CD4-positive, alpha-beta T cell treated with Interleukin-1 beta for 1 hour (primary cell): ENCODE data around the gene DCLK2.

Experiments used
- DNase-seq, 2 donors: peaks; one replicate each; pipeline ENCODE4 v3.0.0-alpha.2; 2020 to 2022

DCLK2 gene

GRCh38 chr4:150123087-150123486 lies 44.8 kb downstream of the DCLK2 start:
- no peak for DNase-seq

GRCh38 chr4:150123796-150124677 lies 45.8 kb downstream of the DCLK2 start:
- DNase-seq, result no peak

DNA sequence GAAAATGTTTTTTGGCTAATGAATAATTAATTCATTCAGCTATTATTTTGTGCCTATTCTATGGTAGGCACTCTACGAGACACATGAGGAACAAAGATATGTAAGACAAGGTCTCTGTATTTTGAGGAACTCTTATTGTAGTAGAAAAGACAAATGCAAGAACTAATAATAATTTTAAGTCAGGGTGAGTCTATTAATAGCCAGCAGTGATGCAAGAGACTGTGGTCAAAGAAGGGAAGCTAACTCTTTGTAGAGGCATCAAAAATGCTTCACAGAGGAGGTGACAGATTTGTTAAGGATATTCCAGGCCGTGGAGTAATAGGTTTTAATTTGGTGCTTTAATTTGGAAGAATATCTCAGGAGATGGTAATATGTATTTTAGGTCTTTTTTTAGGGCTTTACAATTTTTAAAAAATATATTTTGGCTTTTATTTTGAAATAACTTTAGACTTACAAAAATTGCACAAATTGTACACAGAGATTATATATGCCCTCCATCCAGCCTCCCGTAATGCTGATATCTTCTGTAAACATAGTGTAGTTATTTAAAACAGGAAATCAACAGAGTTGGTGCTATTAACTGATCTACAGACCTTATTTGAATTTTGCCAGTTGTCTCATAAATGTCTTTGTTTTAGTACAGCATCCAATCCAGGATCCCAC lies 48.1 kb downstream of the DCLK2 start:
- no peak for DNase-seq

DNA sequence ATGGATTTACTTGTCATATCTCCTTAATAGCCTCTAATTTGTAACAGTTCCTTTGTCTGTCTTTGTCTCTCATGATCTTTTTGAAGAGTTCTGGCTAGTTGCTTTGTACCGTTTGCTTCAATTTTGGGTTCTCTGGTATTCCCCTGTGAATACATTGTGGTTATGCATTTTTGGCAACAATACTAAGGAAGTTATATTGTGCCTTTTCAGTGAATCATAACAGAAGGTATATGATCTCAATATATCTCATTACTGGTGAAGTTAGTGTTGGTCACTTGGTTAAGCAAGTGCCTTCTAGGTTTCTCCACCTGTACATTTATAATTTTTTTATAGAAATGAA lies 48.6 kb downstream of the DCLK2 start:
- DNase-seq, result no peak

GRCh38 chr4:150127757-150128156 lies 49.5 kb downstream of the DCLK2 start:
- DNase-seq, result no peak

DNA sequence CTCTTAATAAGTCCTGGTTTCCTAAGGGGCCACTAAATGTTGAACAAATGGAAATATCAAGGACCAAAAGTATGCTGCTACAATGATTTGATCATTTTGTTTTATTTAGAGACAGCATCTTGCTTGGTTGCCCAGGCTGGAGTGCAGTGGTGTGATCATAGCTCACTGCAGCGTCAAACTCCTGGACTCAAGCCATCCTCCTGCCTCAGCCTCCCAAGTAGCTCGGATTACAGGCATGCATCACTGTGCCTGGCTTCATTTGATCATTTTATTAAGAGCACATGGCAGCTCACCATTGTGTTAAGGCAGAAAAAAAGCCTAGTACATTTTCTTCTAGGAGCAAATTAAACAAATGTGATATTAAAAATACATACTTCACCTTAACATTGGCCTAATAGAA lies 52.7 kb downstream of the DCLK2 start:
- DNase-seq, result no peak

- no peak for DNase-seq
Observed at GRCh38 chr4:150131581-150132228, 53.5 kb downstream of the DCLK2 start.

GRCh38 chr4:150133605-150134004 lies 55.4 kb downstream of the DCLK2 start:
- no peak for DNase-seq

- no peak for DNase-seq
Observed at GRCh38 chr4:150135134-150135772, 57.0 kb downstream of the DCLK2 start.

GRCh38 chr4:150136036-150136435 lies 57.8 kb downstream of the DCLK2 start:
- no peak for DNase-seq

DNA sequence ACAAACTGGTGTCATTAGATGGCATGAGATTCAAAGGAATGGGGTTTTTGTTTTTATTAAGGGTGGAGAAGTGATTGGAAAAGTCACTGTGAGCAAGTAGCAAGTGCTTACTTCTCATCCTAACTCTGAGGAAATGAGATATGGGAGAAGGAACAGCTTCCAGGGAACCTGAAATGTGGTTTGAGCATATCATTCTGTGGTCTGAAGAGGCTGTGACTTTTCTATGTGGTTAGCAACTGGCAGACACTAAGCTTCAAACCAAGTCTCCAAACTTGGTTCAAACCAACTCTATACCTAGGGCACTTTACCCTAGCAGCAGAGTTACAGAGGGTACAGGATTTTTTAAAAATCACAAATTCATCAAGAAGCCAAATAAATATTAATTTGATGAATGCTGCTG lies 58.2 kb downstream of the DCLK2 start:
- no peak for DNase-seq

- DNase-seq, result no peak
Observed at GRCh38 chr4:150139297-150139865, 61.1 kb downstream of the DCLK2 start.

DNA sequence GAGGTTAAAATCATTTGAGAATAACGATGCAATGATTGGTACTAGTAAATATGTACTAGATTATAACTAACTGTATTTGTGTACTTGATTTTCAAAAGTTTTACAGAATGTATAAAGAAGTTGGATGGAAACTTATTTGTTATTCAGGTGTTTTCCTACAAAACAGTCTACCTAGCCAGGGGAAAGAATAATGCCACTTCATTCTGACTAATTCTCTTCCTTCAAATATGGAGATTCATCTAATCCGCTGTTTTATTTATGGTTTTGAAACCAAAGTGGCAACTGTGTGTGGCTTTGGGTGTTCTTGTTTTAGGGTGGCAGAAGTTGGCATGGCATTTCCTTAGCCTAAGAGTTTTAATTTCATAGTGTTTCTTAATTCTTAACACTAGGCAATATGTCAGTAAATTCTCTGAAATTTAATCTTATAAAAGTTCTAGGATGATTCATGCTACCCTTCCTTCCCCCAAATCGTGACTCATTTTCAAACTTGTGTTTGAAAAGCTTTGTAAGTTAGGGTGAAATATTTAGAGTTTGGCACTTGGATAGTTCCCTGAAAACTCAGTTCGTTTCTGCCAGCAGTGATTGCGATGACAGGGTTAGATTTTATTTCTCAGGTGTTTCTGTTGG lies 62.6 kb downstream of the DCLK2 start:
- DNase-seq, result no peak

GRCh38 chr4:150141756-150142155 lies 63.5 kb downstream of the DCLK2 start:
- no peak for DNase-seq

DNA sequence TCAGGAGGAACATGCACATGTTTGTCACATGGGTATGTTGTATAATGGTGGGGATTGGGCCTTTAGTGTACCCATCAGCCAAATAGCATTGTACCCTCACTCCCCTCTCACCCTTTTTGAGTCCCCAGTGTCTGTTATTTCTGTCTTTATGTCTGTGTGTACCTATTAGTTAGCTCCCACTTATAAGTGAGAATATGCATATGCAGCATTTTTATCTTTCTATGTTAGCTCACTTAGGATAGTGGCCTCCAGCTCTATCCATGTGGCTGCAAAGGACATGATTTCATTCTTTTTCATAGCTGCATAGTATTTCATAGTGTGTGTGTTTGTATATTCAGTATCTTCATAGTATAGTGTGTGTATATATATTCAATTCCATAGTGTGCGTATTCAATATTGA lies 64.6 kb downstream of the DCLK2 start:
- DNase-seq, result no peak

- no peak for DNase-seq
Observed at GRCh38 chr4:150145090-150145945, 67.1 kb downstream of the DCLK2 start.

DNA sequence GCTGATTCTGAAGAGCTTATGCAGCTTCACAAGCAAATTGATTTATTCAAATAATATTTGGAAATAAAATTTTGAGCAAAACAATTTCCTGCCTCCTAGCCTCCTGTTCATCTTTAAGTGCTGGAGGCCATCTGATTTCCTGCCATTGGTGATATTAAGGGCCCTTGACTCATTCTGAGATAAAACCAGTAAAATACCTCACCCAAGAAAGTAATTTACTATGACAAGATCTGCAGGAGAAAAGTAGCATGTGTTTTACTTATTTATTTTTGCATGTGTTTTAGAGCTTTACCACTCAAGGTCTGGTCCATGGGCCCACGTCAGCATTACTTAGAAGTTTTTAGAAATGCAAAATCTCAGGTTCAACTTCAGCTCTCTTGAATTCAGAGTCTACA lies 67.7 kb downstream of the DCLK2 start:
- DNase-seq, result no peak

GRCh38 chr4:150149381-150149780 lies 71.1 kb downstream of the DCLK2 start:
- no peak for DNase-seq

DNA sequence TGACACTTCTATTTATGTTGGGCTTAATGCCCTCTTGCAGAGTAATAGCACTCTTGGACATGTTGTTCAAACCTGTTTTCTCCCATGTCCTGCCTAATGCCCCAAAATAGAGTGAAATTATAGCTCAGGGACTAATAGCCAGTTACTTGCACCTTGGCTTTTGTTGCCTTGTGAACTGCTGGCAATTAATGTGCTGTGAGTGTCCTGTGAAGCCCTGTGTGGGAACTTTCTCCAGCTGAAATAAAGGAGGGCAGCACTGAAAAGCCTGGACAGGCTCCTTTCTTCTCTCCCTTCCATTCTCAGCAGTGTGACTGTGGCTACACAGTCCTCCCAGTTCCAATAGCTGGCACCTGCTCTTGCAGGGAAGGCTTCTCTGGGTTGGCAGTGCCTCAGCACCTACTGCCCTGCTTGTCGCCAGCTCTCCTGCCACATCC lies 72.4 kb downstream of the DCLK2 start:
- DNase-seq, result no peak

GRCh38 chr4:150152766-150153165 lies 74.5 kb downstream of the DCLK2 start:
- no peak for DNase-seq

- no peak for DNase-seq
Observed at GRCh38 chr4:150155391-150155790, 77.1 kb downstream of the DCLK2 start.

DNA sequence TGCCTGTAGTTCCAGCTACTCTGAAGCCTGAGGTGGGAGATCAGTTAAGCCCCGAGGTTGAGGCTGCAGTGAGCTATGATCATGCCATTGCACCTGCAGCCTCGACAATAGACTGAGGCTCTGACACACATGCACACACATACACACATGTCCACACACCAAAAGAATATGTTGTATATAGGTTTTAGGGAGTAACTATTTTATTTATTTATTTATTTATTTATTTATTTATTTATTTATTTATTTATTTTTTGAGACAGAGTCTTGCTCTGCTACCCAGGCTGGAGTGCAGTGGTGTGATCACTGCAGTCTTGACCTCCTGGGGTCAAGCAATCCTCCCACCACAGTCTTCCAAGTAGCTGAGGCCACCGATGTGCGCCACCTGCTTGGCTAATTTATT lies 78.3 kb downstream of the DCLK2 start:
- DNase-seq, result no peak
